GM19438 (cell line): Measurements from ENCODE around the gene FGR.
"Not testable (repeated sequence)": the region's sequence is repeated elsewhere in the genome, so short reads cannot be mapped to it uniquely, and the experiment has no call there.

Source experiments
- ATAC-seq: cut with Tn5 transposase; IDR thresholded peaks from one replicate; pipeline ENCODE4 v1.9.1; 2021; ENCODE audit warnings: low read depth; ENCODE audit not compliant: unreplicated experiment

FGR gene

DNA sequence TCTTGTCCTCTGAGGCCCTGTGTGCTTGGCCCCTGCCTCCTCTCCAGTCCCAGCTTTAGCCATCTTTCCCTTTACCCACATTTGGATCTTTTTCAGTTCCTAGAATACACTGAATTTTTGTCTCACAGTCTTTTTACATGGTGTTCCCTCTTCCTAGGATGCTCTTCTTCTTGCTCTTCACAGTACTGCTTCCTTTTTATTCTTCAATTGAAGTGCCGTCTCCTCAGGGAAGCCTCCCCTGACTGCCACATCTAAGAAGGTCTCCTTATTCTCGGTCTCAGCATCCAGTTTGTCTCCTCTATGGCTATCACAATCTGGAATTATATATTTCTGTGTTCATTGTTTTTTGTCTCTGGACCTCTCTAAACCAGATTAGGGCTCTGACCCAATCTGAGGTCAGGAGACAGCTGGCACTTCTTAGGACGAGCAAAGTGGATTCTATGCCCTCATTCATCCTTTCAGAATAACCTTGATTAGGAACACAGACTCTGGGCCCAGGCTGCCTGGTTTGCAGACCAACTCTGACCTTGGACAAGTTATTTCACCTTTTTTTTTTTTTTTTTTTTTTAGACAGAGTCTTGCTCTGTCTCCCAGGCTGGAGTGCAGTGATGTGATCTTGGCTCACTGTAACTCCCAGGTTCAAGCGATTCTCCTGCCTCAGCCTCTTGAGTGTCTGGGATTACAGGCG is 3.2 kb upstream of the FGR start:
- ATAC-seq: no peak

- no peak for ATAC-seq
Measured at GRCh38 chr1:27635396-27636142, 584 bp upstream of the FGR start.

GRCh38 chr1:27634177-27634984 is 604 bp downstream of the FGR start:
- no peak for ATAC-seq

- ATAC-seq: no peak
Measured at GRCh38 chr1:27633640-27634176, 1.3 kb downstream of the FGR start.

- ATAC-seq: no peak
Measured at GRCh38 chr1:27633298-27633610, 1.7 kb downstream of the FGR start.

DNA sequence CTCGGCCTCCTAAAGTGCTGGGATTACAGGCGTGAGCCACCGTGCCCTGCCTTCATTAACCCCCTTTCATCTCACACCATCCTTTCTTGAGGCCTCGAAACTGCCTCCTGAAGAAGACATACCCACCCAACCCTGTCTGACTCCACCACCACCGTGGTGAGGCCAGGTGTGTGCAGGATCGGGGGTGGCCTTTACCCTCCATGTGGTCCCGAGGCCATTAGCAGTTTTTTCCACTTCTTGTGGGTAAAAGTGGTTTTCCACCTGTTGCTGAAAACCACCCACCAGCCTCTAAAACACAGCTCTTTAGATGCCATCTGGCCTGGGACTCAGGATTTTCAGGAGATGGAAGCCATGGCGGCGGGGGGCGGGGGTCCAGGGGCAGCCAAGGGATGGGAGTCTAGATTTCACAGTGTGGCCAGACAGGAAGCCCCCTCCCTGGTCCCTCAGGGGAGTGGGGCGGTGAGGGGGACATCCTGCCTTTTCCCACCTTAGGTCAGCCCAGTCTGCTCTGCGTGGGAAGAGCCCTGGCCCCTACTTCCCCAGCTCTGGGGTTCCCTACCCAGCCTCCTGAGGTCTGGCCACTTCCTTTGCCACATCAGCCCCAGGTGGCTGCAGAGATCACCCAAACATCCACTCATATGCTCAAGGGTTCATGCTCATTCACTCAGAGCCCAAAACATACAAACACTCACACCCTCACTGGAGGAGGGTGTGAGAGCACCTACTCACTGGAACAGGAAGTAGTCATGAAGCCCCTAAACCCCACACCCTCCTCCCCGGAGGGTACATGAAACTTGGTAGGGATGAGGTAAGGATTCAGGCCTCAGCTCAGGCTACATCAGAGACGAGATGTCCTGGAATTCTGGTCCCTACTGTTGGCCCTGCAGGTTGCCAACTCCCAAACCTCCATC is 2.3 kb downstream of the FGR start:
- ATAC-seq: no peak

GRCh38 chr1:27630859-27631491 is 4.0 kb downstream of the FGR start:
- peak; percentile 20 for ATAC-seq

- no peak for ATAC-seq
Measured at GRCh38 chr1:27628712-27629111, 6.3 kb downstream of the FGR start.

- ATAC-seq: not testable (repeated sequence)
Measured at GRCh38 chr1:27627733-27628132, 7.3 kb downstream of the FGR start.

- ATAC-seq: no peak
Measured at GRCh38 chr1:27627061-27627460, 7.9 kb downstream of the FGR start.

GRCh38 chr1:27626031-27626935 is 8.7 kb downstream of the FGR start:
- ATAC-seq: no peak

DNA sequence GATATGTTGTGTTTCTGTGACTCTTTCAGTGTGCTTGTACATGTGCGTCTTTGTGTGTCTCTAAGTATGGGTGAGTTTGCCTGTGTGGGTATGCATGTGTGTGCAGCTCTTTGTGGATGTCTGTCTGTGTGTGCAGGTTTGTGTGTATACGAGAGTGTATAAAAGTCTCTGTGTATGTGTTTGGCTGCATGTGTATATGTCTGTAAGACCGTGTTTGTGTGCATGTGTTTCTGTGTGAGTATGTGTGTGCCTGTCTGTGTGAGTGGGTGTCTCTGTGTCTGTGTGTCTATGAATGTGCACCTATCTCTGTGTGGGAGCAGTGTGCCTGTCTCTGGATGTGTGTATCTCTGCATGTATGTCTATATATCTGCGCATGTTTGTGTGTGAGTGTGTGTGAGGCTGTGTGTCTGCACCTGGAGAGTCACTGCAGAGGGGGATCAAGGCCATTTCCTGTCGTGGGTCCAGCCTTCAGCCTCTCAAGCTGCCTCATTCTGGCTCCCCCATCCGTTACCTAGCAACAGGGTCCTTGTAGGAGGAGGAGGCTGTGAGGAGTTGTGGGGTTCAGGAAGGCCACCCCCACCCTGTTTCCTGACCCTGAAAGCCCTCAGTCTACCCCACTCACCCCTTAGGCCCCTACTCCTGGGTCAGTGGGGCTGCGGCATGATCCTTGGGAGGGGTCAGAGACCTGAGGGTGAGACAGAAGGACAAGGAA is 10.4 kb downstream of the FGR start:
- ATAC-seq: no peak

GRCh38 chr1:27623327-27624212 is 11.4 kb downstream of the FGR start:
- no peak for ATAC-seq

- no peak for ATAC-seq
Measured at GRCh38 chr1:27622828-27623227, 12.2 kb downstream of the FGR start.

DNA sequence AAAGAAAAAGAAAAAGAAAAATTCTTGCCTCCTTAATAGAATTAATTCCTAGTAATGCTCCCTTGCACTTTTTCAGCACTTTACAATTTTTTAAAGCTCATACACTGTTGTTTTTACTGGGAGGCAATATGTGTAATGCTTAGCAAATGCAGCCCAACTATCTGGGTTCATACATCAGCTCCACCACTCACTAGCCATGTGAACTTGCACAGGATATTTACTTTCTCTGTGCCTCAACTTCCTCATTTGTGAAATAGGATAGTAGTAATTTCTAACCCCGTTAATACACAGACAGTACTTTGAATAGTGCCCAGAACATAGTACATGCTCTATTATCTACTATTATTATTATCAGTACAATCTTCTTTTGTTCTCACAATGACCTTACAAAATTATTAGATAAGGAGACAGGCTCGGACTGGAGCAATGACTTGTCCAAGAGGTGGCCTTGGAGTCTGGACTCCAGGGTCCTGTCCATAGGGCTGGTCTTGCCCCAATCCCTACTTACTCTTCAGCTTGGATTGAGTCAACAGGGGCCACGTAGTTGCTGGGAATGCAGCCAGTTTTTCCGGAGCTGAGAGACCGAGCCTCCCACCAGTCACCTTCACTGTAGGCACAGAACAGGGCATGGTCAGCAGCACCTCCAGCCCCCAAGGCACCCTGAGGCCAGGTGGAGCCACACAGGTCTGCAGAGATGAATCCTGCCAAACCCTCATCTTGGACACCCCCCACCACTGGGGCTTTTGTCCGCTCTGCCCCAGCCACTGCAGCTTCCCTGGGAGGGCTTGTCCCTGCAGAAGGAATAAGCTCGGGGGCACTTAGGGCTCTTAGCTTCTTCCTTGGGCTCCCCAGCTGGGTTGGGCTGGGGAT is 13.7 kb downstream of the FGR start:
- ATAC-seq: no peak

- ATAC-seq: not testable (repeated sequence)
Measured at GRCh38 chr1:27619782-27620438, 15.1 kb downstream of the FGR start.
